HEK293 (cell line): ENCODE measurements around the gene SULT1C4.

ENCODE experiments used
- CTCF ChIA-PET: fragments of 350-600 bp; formaldehyde crosslinking; extraction: SDS; loops from one replicate; lab custom pipeline; 2021; ENCODE audit warnings: antibody characterized with exemption; lab: Yijun Ruan, JAX
- POLR2A ChIA-PET: fragments of 300-600 bp; formaldehyde crosslinking; extraction: SDS; loops from one replicate; lab custom pipeline; 2020; ENCODE audit warnings: antibody characterized with exemption, inconsistent platforms; lab: Yijun Ruan, JAX
- H3K27ac ChIP-seq: fragments of 200-500 bp; sonication (Bioruptor generic); 2 replicates; pipeline ENCODE4 v1.5.1; 2014; ENCODE audit warnings: low read depth, low read length, control low read depth, inconsistent platforms; ENCODE audit errors: extremely low read depth
- H3K36me3 ChIP-seq, 2 experiments: fragments of 200-500 bp in 1 of 2; sonication (Bioruptor generic) in 1 of 2; 1 replicate in 1 of 2; 2 replicates in 1 of 2; pipeline ENCODE4 v1.5.1; 2014 to 2017; ENCODE audit warnings: inconsistent platforms in 2 of 2, low read length in 2 of 2; ENCODE audit not compliant: control insufficient read depth in 2 of 2, insufficient read depth in 1 of 2
- H3K4me1 ChIP-seq: fragments of 200-500 bp; sonication (Bioruptor generic); 2 replicates; pipeline ENCODE4 v1.5.1; 2014; ENCODE audit warnings: mild to moderate bottlenecking, low read length, inconsistent platforms; ENCODE audit not compliant: control insufficient read depth, insufficient read depth
- H3K4me3 ChIP-seq: 2 replicates; pipeline ENCODE4 v1.5.1; 2011; ENCODE audit warnings: low read depth, mild to moderate bottlenecking, control low read depth, low read length, moderate library complexity
- H3K9me3 ChIP-seq: fragments of 200-500 bp; sonication (Bioruptor generic); 2 replicates; pipeline ENCODE4 v1.5.1; 2014; ENCODE audit warnings: low read depth, low read length, inconsistent platforms; ENCODE audit not compliant: control insufficient read depth, insufficient read depth
- HOXD13 ChIP-seq: sonication (generic); formaldehyde crosslinking; IDR thresholded peaks from 2 replicates; pipeline ENCODE4 v1.8.0; 2022; ENCODE audit warnings: missing genetic modification reagents, borderline replicate concordance
- KLF9 ChIP-seq: fragments of 450-650 bp; formaldehyde crosslinking; IDR thresholded peaks from 2 replicates; pipeline ENCODE4 v1.5.1; 2016; ENCODE audit warnings: missing biosample characterization, missing genetic modification characterization, low read depth
- SCRT1 ChIP-seq: fragments of 450-650 bp; formaldehyde crosslinking; IDR thresholded peaks from 2 replicates; pipeline ENCODE4 v1.5.1; 2016; ENCODE audit warnings: missing biosample characterization, missing genetic modification characterization, borderline replicate concordance
- SCRT2 ChIP-seq: fragments of 450-650 bp; formaldehyde crosslinking; IDR thresholded peaks from 2 replicates; pipeline ENCODE4 v1.5.1; 2016; ENCODE audit warnings: missing biosample characterization, missing genetic modification characterization
- ZBTB1 ChIP-seq: fragments of 450-650 bp; formaldehyde crosslinking; IDR thresholded peaks from 2 replicates; pipeline ENCODE4 v1.5.1; 2016; ENCODE audit warnings: missing biosample characterization, missing genetic modification characterization
- ZBTB7A ChIP-seq: fragments of 450-650 bp; formaldehyde crosslinking; IDR thresholded peaks from 2 replicates; pipeline ENCODE4 v1.5.1; 2016; ENCODE audit warnings: low read depth, missing biosample characterization, missing genetic modification characterization
- ZNF2 ChIP-seq: fragments of 450-650 bp; formaldehyde crosslinking; IDR thresholded peaks from 2 replicates; pipeline ENCODE4 v1.5.1; 2016; ENCODE audit warnings: missing biosample characterization, missing genetic modification characterization
- ZNF274 ChIP-seq, 2 experiments: fragments of 200-500 bp in 1 of 2; fragments of 450-650 bp in 1 of 2; sonication (Bioruptor generic) in 1 of 2; formaldehyde crosslinking in 1 of 2; IDR thresholded peaks; 2 replicates each; pipeline versions ENCODE4 v1.5.1 to v1.6.1; 2014 to 2016; ENCODE audit warnings: borderline replicate concordance in 1 of 2, inconsistent platforms in 1 of 2, low read length in 1 of 2, missing biosample characterization in 1 of 2, missing genetic modification characterization in 1 of 2
- ZNF324 ChIP-seq: fragments of 450-650 bp; formaldehyde crosslinking; IDR thresholded peaks from 2 replicates; pipeline ENCODE4 v1.5.1; 2016; ENCODE audit warnings: missing biosample characterization, missing genetic modification characterization
- ZNF335 ChIP-seq: fragments of 450-650 bp; formaldehyde crosslinking; conservative IDR thresholded peaks from 2 replicates; pipeline ENCODE4 v1.5.1; 2016; ENCODE audit warnings: missing biosample characterization, missing genetic modification characterization
- ZNF561 ChIP-seq: fragments of 450-650 bp; IDR thresholded peaks from 2 replicates; pipeline ENCODE4 v1.5.1; 2018; ENCODE audit warnings: missing biosample characterization, missing genetic modification characterization, borderline replicate concordance
- ZNF629 ChIP-seq: fragments of 450-650 bp; formaldehyde crosslinking; IDR thresholded peaks from 2 replicates; pipeline ENCODE4 v1.5.1; 2017; ENCODE audit warnings: missing biosample characterization, missing genetic modification characterization
- ZNF707 ChIP-seq: fragments of 450-650 bp; formaldehyde crosslinking; IDR thresholded peaks from 2 replicates; pipeline ENCODE4 v1.5.1; 2016; ENCODE audit warnings: missing biosample characterization, missing genetic modification characterization
- ZNF843 ChIP-seq: fragments of 450-650 bp; formaldehyde crosslinking; IDR thresholded peaks from 2 replicates; pipeline ENCODE4 v1.5.1; 2016; ENCODE audit warnings: missing biosample characterization, missing genetic modification characterization
- TF ChIP-seq, protein P1 (sequence below): fragments of 450-650 bp; formaldehyde crosslinking; IDR thresholded peaks from 2 replicates; pipeline ENCODE4 v1.5.1; 2016; ENCODE audit warnings: missing biosample characterization, missing genetic modification characterization, borderline replicate concordance
- TF ChIP-seq, protein P2 (sequence below): fragments of 450-650 bp; formaldehyde crosslinking; IDR thresholded peaks from 2 replicates; pipeline ENCODE4 v1.5.1; 2016; ENCODE audit warnings: missing biosample characterization, missing genetic modification characterization
- TF ChIP-seq, protein P3 (sequence below): fragments of 450-650 bp; formaldehyde crosslinking; IDR thresholded peaks from 2 replicates; pipeline ENCODE4 v1.5.1; 2016; ENCODE audit warnings: missing biosample characterization, missing genetic modification characterization

SULT1C4 gene

DNA sequence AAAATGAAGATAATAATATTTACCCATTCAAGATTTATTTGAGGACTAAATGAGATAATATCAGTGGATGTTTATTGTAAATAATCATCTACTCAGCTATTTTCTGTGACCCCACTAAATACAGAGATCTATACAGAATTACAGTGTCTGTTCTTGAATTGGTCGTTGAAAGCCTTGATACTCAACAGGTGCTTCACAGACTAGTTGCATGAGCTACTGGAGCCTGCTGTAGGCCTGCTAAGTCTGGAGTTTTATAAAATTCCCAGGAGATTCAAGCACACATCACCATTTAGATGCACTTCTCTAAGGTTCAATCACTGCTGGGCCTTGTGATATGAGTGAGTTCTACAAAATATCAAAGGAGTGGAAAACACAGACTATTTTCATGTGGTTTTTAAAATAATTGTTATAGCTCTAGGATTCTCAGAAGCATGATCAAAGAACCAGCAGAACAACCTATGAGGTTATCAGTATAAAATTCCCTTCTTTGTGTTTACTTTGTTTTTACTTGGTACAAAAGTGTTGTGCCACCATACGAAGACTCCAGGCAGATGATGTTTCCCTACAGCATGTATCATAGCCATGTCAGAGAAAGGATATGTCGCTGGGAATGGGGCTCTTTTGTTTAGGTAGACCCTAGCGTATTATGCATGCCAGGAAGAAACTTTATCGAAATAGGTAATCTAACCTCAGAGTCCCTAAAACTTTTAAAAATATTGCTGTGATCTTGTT, 7.1 kb downstream of the SULT1C4 start:
- no peak overlapping the region for H3K27ac ChIP-seq
- ChIA-PET POLR2A (no interaction called here), CTCF (interaction anchor here (0.6 to 0.9 kb wide), 2 partner anchors 11 to 15 kb away, joined by 3 read pairs; no protein-coding TSS in a partner anchor)
- no peak overlapping the region for H3K4me3 ChIP-seq
- H3K9me3 ChIP-seq = no peaks in the 10 kb centered on the region
- H3K4me1 ChIP-seq = no peaks in the 10 kb centered on the region
- TF ChIP-seq ZNF561 (no peak), ZNF629 (tag by site-specific recombination) (no peak), ZNF335 (tag by site-specific recombination) (no peak), ZNF324 (no peak), SCRT1 (tag by site-specific recombination) (peak; percentile 72), ZBTB7A (no peak), ZNF2 (tag by site-specific recombination) (no peak), SCRT2 (tag by site-specific recombination) (peak; percentile 76)
- TF ChIP-seq, protein P1, sequence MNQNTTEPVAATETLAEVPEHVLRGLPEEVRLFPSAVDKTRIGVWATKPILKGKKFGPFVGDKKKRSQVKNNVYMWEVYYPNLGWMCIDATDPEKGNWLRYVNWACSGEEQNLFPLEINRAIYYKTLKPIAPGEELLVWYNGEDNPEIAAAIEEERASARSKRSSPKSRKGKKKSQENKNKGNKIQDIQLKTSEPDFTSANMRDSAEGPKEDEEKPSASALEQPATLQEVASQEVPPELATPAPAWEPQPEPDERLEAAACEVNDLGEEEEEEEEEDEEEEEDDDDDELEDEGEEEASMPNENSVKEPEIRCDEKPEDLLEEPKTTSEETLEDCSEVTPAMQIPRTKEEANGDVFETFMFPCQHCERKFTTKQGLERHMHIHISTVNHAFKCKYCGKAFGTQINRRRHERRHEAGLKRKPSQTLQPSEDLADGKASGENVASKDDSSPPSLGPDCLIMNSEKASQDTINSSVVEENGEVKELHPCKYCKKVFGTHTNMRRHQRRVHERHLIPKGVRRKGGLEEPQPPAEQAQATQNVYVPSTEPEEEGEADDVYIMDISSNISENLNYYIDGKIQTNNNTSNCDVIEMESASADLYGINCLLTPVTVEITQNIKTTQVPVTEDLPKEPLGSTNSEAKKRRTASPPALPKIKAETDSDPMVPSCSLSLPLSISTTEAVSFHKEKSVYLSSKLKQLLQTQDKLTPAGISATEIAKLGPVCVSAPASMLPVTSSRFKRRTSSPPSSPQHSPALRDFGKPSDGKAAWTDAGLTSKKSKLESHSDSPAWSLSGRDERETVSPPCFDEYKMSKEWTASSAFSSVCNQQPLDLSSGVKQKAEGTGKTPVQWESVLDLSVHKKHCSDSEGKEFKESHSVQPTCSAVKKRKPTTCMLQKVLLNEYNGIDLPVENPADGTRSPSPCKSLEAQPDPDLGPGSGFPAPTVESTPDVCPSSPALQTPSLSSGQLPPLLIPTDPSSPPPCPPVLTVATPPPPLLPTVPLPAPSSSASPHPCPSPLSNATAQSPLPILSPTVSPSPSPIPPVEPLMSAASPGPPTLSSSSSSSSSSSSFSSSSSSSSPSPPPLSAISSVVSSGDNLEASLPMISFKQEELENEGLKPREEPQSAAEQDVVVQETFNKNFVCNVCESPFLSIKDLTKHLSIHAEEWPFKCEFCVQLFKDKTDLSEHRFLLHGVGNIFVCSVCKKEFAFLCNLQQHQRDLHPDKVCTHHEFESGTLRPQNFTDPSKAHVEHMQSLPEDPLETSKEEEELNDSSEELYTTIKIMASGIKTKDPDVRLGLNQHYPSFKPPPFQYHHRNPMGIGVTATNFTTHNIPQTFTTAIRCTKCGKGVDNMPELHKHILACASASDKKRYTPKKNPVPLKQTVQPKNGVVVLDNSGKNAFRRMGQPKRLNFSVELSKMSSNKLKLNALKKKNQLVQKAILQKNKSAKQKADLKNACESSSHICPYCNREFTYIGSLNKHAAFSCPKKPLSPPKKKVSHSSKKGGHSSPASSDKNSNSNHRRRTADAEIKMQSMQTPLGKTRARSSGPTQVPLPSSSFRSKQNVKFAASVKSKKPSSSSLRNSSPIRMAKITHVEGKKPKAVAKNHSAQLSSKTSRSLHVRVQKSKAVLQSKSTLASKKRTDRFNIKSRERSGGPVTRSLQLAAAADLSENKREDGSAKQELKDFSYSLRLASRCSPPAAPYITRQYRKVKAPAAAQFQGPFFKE (tag by site-specific recombination) = no peak
- TF ChIP-seq, protein P2, sequence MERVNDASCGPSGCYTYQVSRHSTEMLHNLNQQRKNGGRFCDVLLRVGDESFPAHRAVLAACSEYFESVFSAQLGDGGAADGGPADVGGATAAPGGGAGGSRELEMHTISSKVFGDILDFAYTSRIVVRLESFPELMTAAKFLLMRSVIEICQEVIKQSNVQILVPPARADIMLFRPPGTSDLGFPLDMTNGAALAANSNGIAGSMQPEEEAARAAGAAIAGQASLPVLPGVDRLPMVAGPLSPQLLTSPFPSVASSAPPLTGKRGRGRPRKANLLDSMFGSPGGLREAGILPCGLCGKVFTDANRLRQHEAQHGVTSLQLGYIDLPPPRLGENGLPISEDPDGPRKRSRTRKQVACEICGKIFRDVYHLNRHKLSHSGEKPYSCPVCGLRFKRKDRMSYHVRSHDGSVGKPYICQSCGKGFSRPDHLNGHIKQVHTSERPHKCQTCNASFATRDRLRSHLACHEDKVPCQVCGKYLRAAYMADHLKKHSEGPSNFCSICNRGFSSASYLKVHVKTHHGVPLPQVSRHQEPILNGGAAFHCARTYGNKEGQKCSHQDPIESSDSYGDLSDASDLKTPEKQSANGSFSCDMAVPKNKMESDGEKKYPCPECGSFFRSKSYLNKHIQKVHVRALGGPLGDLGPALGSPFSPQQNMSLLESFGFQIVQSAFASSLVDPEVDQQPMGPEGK = no peak
- H3K36me3 ChIP-seq = peaks cover 0 to 78% of the 10 kb centered on the region in 2 experiments; a peak in 2 of 3 replicates

DNA sequence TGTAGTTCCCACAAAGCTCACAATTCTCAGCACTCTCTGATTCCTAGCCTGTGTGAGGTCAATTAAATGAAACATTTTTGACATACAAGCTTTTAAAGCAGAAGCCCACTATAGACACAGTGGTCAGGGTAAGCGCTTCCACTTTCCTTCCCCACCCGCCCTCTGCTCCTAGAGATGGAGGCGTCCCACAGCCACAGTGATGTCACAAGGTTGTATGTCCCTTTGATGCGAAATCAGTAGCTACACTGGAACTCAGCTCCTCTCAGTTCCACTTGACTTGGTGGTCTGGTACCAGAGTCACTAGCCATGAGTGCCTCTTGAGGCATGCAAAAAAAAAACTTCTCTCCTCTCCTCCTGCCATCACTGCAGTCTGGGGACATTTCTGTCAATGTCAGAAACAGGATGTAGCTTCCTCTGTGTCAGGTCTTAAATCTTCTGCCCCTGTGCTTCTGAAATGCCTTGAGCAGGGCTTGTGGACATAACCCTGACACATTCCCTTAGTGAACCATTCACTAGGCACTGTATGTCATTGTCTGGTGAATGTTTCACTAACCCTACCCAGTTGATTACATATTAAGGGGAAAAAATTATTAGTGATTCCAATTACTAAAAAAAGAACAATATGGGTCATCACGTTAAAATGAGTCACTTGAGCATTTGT, 7.8 kb downstream of the SULT1C4 start:
- CTCF ChIA-PET = interaction anchor here (0.6 to 0.9 kb wide), 2 partner anchors 11 to 16 kb away, joined by 3 read pairs; no protein-coding TSS in a partner anchor
- Histone ChIP-seq H3K36me3 (peaks cover 0 to 79% of the 10 kb centered on the region in 2 experiments; a peak in 2 of 3 replicates), H3K4me1 (no peaks in the 10 kb centered on the region)
- TF ChIP-seq ZNF274 (IDR thresholded peaks at IDR 0.05; ENCODE audit: low read length) (no peak), ZNF274 (tag by site-specific recombination; IDR thresholded peaks at IDR 0.05; ENCODE audit: borderline replicate concordance) (no peak)
- TF ChIP-seq, all 188 proteins: peak for 0
- Histone ChIP-seq H3K9me3 (no peaks in the 10 kb centered on the region), H3K27ac (no peak overlapping the region), H3K4me3 (no peak overlapping the region)
- POLR2A ChIA-PET = no interaction called here

DNA sequence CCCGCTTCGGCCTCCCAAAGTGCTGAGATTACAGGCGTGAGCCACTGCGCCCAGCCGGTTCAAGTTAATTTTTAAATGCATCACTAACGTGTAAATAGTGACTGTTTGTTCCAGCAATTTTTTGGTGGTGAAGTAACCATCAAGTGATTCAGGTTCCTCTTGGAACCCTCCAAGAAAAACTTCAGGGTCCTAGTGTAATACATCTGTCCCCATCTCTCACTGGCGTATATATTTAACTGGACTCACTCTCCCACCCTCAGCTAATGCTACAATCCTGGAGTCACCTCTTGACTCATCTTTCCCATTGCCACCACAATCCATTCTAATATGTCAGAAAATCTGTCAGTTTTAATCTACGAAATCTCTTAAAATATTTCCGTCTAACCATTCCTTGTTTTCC, 10.3 kb downstream of the SULT1C4 start:
- Histone ChIP-seq H3K4me3 (no peak overlapping the region), H3K36me3 (peaks cover 0 to 60% of the 10 kb centered on the region in 2 experiments; a peak in 2 of 3 replicates), H3K4me1 (no peaks in the 10 kb centered on the region), H3K9me3 (no peaks in the 10 kb centered on the region), H3K27ac (no peak overlapping the region)
- POLR2A ChIA-PET = no interaction called here
- no peak for TF ChIP-seq ZNF707 (tag by site-specific recombination)
- TF ChIP-seq HOXD13 (CRISPR knock-in tag) = no peak
- TF ChIP-seq KLF9 (tag by site-specific recombination) = no peak
- TF ChIP-seq, protein P3, sequence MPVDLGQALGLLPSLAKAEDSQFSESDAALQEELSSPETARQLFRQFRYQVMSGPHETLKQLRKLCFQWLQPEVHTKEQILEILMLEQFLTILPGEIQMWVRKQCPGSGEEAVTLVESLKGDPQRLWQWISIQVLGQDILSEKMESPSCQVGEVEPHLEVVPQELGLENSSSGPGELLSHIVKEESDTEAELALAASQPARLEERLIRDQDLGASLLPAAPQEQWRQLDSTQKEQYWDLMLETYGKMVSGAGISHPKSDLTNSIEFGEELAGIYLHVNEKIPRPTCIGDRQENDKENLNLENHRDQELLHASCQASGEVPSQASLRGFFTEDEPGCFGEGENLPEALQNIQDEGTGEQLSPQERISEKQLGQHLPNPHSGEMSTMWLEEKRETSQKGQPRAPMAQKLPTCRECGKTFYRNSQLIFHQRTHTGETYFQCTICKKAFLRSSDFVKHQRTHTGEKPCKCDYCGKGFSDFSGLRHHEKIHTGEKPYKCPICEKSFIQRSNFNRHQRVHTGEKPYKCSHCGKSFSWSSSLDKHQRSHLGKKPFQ (tag by site-specific recombination) = no peak
- no peak for TF ChIP-seq ZBTB1 (tag by site-specific recombination)
- no peak for TF ChIP-seq ZNF843
- CTCF ChIA-PET = interaction anchor here (0.6 kb wide), 1 partner anchor 144 kb away, joined by 4 read pairs; no protein-coding TSS in a partner anchor
